WTC11 (cell line): ENCODE data around the gene SYNGR3.

Source experiments
- IRF2 ChIP-seq: sonication (generic); formaldehyde crosslinking; IDR thresholded peaks from 2 replicates; pipeline ENCODE4 v1.8.0; 2022; ENCODE audit warnings: low read depth, missing genetic modification reagents, borderline replicate concordance
- JUN ChIP-seq: sonication (generic); formaldehyde crosslinking; IDR thresholded peaks from 2 replicates; pipeline ENCODE4 v1.8.0; 2023; ENCODE audit warnings: mild to moderate bottlenecking, missing genetic modification reagents
- RELA ChIP-seq: sonication (generic); formaldehyde crosslinking; IDR thresholded peaks from 2 replicates; pipeline ENCODE4 v1.8.1; 2022; ENCODE audit warnings: missing genetic modification reagents, mild to moderate bottlenecking, borderline replicate concordance
- ZNF232 ChIP-seq: sonication (generic); formaldehyde crosslinking; IDR thresholded peaks from 2 replicates; pipeline ENCODE4 v1.8.0; 2022; ENCODE audit warnings: mild to moderate bottlenecking, missing genetic modification reagents
- TF ChIP-seq, protein P1 (sequence below): sonication (generic); formaldehyde crosslinking; IDR thresholded peaks from 2 replicates; pipeline ENCODE4 v1.8.0; 2022; ENCODE audit warnings: mild to moderate bottlenecking, missing genetic modification reagents

- TF ChIP-seq, protein P1, sequence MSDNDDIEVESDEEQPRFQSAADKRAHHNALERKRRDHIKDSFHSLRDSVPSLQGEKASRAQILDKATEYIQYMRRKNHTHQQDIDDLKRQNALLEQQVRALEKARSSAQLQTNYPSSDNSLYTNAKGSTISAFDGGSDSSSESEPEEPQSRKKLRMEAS (CRISPR knock-in tag) = no peak
- TF ChIP-seq JUN (CRISPR knock-in tag) = no peak
- no peak for TF ChIP-seq IRF2 (CRISPR knock-in tag)
- TF ChIP-seq ZNF232 (CRISPR knock-in tag) = no peak
- no peak for TF ChIP-seq RELA (CRISPR knock-in tag)
Measured at GRCh38 chr16:1968146-1968953, 21.4 kb upstream of the SYNGR3 start.
